HG02571 (cell line): ENCODE measurements around the gene C9orf50.

Experiments
- ATAC-seq: cut with Tn5 transposase; IDR thresholded peaks from one replicate; pipeline ENCODE4 v1.9.1; 2021; ENCODE audit warnings: mild to moderate bottlenecking, moderate library complexity; ENCODE audit not compliant: unreplicated experiment

C9orf50 gene

GRCh38 chr9:129571298-129572051 is 49.4 kb downstream of the C9orf50 start:
- no peak for ATAC-seq

- no peak for ATAC-seq
Observed at GRCh38 chr9:129570450-129571297, 50.2 kb downstream of the C9orf50 start.

GRCh38 chr9:129569502-129570449 is 51.1 kb downstream of the C9orf50 start:
- ATAC-seq, result no peak

DNA sequence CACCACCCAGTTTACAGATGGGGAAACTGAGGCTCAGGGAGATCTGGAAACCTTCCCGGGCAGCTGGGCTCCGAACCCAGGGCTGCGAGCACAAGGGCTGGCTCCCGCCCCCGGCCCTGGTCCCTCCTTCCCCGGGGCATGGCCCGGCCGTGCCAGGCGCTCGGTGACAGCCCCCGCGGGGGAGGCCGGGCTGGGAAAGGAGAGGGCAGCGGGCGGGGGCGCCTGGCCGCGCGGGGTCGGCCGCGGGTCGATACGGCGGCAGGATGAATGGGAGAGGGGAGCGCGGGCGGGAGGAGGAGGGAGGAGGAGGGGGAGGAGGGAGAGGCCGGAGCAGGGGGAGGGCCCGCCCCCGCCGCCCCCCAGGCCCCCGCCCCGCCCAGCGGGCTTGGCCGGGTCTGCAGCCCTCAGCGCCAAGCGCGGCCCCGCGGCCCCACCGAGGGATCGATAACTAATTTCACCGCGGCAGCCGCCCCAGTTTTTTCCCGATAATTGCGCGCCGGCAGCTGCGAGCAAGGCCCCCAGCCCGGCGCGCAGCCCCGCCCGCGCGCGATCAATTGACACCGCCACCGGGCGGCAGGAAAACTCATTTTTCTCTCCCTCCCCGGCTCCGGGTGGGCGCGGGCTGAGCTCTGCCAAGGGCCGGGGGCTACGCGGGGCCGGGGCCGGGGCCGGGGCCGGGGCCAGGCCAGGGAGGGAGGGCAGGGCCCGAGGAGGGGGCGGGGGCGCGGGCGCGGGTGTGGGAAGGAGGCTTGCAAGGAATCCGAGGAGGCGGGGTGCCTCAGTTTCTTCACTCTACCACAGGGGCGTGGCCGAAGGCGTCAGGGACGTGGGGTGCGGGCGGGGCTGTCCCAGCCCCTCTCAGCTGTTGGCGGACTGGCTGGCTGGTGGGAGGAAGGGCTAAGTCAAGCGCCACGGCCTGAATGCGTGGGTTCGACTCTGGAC is 52.1 kb downstream of the C9orf50 start:
- ATAC-seq, result no peak

GRCh38 chr9:129567842-129568559 is 52.9 kb downstream of the C9orf50 start:
- ATAC-seq, result no peak

GRCh38 chr9:129567329-129567728 is 53.6 kb downstream of the C9orf50 start:
- no peak for ATAC-seq

- ATAC-seq, result no peak
Observed at GRCh38 chr9:129566563-129567266, 54.2 kb downstream of the C9orf50 start.

GRCh38 chr9:129562917-129563316 is 58.0 kb downstream of the C9orf50 start:
- no peak for ATAC-seq

GRCh38 chr9:129562514-129562913 is 58.4 kb downstream of the C9orf50 start:
- no peak for ATAC-seq
